Astrocyte (in vitro differentiated cells and primary cell): ENCODE results near the gene CABLES1. TPM values are rescaled to one million over a fixed set of nuclear protein-coding genes. Genes with fewer than 3 reads are reported as not detected.
"Not testable (repeated sequence)": the region's sequence is repeated elsewhere in the genome, so short reads cannot be mapped to it uniquely, and the experiment has no call there.

Source experiments
- DNase-seq: peaks from one replicate; pipeline ENCODE4 v3.0.0-alpha.2; 2010; ENCODE audit warnings: low read depth
- FAIRE-seq: peaks from 2 replicates; lab custom pipeline; 2011; peaks lifted over from hg19 to GRCh38; lab: Jason Lieb, UNC
- H2AFZ ChIP-seq: 2 replicates; pipeline ENCODE4 v1.6.0; 2012; ENCODE audit warnings: low read depth, low read length, inconsistent platforms
- H3K27ac ChIP-seq: 2 replicates; pipeline ENCODE4 v1.5.1; 2011; ENCODE audit warnings: low read depth, low read length, inconsistent platforms
- H3K27me3 ChIP-seq: 2 replicates; pipeline ENCODE4 v1.6.0; 2011; ENCODE audit warnings: low read length, inconsistent platforms; ENCODE audit not compliant: insufficient read depth
- H3K36me3 ChIP-seq: 2 replicates; pipeline ENCODE4 v1.5.1; 2011; ENCODE audit warnings: low read length, inconsistent platforms; ENCODE audit not compliant: insufficient read depth
- H3K4me1 ChIP-seq: 2 replicates; pipeline ENCODE4 v1.5.1; 2011; ENCODE audit warnings: low read length, inconsistent platforms; ENCODE audit not compliant: insufficient read depth
- H3K4me2 ChIP-seq: 2 replicates; pipeline ENCODE4 v1.6.0; 2012; ENCODE audit warnings: low read length, inconsistent platforms
- H3K4me3 ChIP-seq: 2 replicates; pipeline ENCODE4 v1.5.1; 2011; ENCODE audit warnings: low read depth, mild to moderate bottlenecking, low read length, inconsistent platforms; ENCODE audit not compliant: insufficient read depth
- H3K79me2 ChIP-seq: 2 replicates; pipeline ENCODE4 v1.6.0; 2012; ENCODE audit warnings: mild to moderate bottlenecking, low read length, inconsistent platforms; ENCODE audit not compliant: insufficient read depth
- H3K9ac ChIP-seq: 2 replicates; pipeline ENCODE4 v1.6.0; 2012; ENCODE audit warnings: mild to moderate bottlenecking, low read length, inconsistent platforms
- H3K9me3 ChIP-seq: 2 replicates; pipeline ENCODE4 v1.5.1; 2012; ENCODE audit warnings: low read depth, mild to moderate bottlenecking, low read length, inconsistent platforms; ENCODE audit not compliant: insufficient read depth
- H4K20me1 ChIP-seq: 2 replicates; pipeline ENCODE4 v1.6.0; 2012; ENCODE audit warnings: low read length, inconsistent platforms; ENCODE audit not compliant: insufficient read depth
- H3K27ac Mint-ChIP-seq: one replicate; pipeline ENCODE4 v1.8.0; 2021; ENCODE audit warnings: mild to moderate bottlenecking, mixed read lengths; ENCODE audit not compliant: unreplicated experiment
- H3K27me3 Mint-ChIP-seq: one replicate; pipeline ENCODE4 v1.8.0; 2021; ENCODE audit warnings: low read depth, mixed read lengths; ENCODE audit not compliant: unreplicated experiment
- H3K36me3 Mint-ChIP-seq: one replicate; pipeline ENCODE4 v1.8.0; 2021; ENCODE audit warnings: low read depth, mixed read lengths; ENCODE audit not compliant: unreplicated experiment
- H3K4me1 Mint-ChIP-seq: one replicate; pipeline ENCODE4 v1.8.0; 2021; ENCODE audit warnings: low read depth, mixed read lengths; ENCODE audit not compliant: unreplicated experiment
- H3K4me3 Mint-ChIP-seq: one replicate; pipeline ENCODE4 v1.8.0; 2021; ENCODE audit warnings: mild to moderate bottlenecking, moderate library complexity, mixed read lengths; ENCODE audit not compliant: unreplicated experiment
- H3K9me3 Mint-ChIP-seq: one replicate; pipeline ENCODE4 v1.8.0; 2021; ENCODE audit warnings: mild to moderate bottlenecking, mixed read lengths; ENCODE audit not compliant: unreplicated experiment
- EZH2 ChIP-seq: IDR thresholded peaks from 2 replicates; pipeline ENCODE4 v1.6.1; 2012; ENCODE audit warnings: mild to moderate bottlenecking, low read length, inconsistent platforms; ENCODE audit not compliant: insufficient read depth
- total RNA-seq: library from RNA; stranded (reverse); gene quantifications from 2 replicates; pipeline ENCODE4 v1.2.1, GENCODE V29; 2021
- TF ChIP-seq, protein P1 (sequence below): IDR thresholded peaks from 2 replicates; pipeline ENCODE4 v1.5.1; 2011; ENCODE audit warnings: low read depth, mild to moderate bottlenecking, inconsistent platforms, low read length, moderate library complexity; ENCODE audit not compliant: insufficient read depth

CABLES1 gene
- total RNA-seq, 1 donor from 2014 or later: 14.5 TPM

DNA sequence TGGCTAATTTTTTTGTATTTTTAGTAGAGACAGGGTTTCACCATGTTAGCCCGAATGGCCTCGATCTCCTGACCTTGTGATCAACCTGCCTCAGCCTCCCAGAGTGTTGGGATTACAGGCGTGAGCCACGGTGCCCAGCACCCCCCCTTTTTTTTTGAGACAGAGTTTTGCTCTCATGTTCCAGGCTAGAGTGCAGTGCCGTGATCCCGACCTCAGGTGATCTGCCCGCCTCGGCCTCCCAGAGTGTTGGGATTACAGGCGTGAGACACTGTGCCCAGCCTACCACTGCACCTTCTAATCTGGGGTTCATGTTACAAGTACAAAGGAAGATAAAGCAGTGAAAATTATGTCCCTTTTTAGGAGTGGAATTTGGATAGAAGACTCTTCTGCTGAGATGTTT is 41.5 kb upstream of the CABLES1 start:
- Mint-ChIP-seq H3K4me1 (peaks cover 8% of the 10 kb centered on the region), H3K36me3 (no peaks in the 10 kb centered on the region), H3K27me3 (peaks cover 19% of the 10 kb centered on the region), H3K27ac (no peak overlapping the region), H3K4me3 (no peak overlapping the region), H3K9me3 (peaks cover 1% of the 10 kb centered on the region)
- H3K36me3 ChIP-seq: no peaks in the 10 kb centered on the region
- DNase-seq: no peak
- H3K4me1 ChIP-seq: no peaks in the 10 kb centered on the region
- no peak overlapping the region for H3K4me2 ChIP-seq
- no peak overlapping the region for H3K27ac ChIP-seq
- FAIRE-seq: no peak
- no peak overlapping the region for H3K9ac ChIP-seq
- TF ChIP-seq EZH2: no peak
- TF ChIP-seq, protein P1, sequence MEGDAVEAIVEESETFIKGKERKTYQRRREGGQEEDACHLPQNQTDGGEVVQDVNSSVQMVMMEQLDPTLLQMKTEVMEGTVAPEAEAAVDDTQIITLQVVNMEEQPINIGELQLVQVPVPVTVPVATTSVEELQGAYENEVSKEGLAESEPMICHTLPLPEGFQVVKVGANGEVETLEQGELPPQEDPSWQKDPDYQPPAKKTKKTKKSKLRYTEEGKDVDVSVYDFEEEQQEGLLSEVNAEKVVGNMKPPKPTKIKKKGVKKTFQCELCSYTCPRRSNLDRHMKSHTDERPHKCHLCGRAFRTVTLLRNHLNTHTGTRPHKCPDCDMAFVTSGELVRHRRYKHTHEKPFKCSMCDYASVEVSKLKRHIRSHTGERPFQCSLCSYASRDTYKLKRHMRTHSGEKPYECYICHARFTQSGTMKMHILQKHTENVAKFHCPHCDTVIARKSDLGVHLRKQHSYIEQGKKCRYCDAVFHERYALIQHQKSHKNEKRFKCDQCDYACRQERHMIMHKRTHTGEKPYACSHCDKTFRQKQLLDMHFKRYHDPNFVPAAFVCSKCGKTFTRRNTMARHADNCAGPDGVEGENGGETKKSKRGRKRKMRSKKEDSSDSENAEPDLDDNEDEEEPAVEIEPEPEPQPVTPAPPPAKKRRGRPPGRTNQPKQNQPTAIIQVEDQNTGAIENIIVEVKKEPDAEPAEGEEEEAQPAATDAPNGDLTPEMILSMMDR: no peak
- no peak overlapping the region for H2AFZ ChIP-seq
- no peak overlapping the region for H3K4me3 ChIP-seq
- no peaks in the 10 kb centered on the region for H4K20me1 ChIP-seq
- H3K27me3 ChIP-seq: no peaks in the 10 kb centered on the region
- H3K79me2 ChIP-seq: no peaks in the 10 kb centered on the region
- no peaks in the 10 kb centered on the region for H3K9me3 ChIP-seq

DNA sequence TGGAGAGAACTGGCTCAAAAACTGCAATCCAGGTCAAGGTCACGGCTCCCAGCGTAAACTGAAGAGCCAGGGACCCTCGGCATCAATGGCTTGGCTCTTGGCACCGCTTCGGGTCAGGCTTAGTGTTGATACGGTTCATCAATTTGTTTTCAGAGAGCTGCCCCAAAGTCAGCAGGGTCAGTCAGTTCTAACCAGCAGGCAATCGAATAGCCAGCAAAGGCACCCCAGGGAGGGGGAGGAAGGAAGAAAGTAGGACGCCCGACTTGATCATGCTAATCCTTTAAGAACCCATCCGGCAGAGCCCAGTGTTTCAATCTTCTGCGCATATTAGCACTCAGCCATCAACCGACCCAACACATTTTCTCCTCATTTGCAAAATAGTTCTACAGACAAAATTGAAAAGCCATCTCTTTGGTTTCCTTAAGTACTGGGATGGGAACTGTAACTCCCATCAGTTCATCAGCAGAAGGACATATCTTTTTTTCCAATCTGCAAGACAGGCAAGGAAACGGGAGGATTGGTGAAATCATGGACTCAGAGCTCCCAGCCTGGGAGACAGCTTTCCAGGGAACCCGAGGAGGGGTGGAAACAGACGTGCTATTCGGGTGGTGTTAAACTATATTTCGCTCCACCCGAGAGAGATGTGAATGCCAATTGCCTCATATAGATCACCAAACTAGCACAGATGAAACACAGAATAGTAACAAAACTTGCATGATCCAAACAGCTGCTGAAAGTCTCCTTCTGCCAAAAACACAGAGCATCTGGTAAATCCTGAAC is 40.7 kb upstream of the CABLES1 start:
- no peaks in the 10 kb centered on the region for H3K36me3 Mint-ChIP-seq
- FAIRE-seq (no peak), DNase-seq (no peak)
- peaks cover 19% of the 10 kb centered on the region for H3K27me3 Mint-ChIP-seq
- Histone ChIP-seq H3K36me3 (no peaks in the 10 kb centered on the region), H3K27me3 (no peaks in the 10 kb centered on the region), H3K4me1 (no peaks in the 10 kb centered on the region), H3K9me3 (no peaks in the 10 kb centered on the region), H2AFZ (peak overlapping the region; percentile 12), H3K4me3 (no peak overlapping the region), H3K27ac (no peak overlapping the region), H3K9ac (no peak overlapping the region), H3K4me2 (no peak overlapping the region), H3K79me2 (no peaks in the 10 kb centered on the region), H4K20me1 (no peaks in the 10 kb centered on the region)
- H3K4me1 Mint-ChIP-seq: peaks cover 10% of the 10 kb centered on the region
- peaks cover 2% of the 10 kb centered on the region for H3K9me3 Mint-ChIP-seq
- TF ChIP-seq EZH2: no peak
- TF ChIP-seq, protein P1: no peak
- H3K27ac Mint-ChIP-seq: no peak overlapping the region
- no peak overlapping the region for H3K4me3 Mint-ChIP-seq

DNA sequence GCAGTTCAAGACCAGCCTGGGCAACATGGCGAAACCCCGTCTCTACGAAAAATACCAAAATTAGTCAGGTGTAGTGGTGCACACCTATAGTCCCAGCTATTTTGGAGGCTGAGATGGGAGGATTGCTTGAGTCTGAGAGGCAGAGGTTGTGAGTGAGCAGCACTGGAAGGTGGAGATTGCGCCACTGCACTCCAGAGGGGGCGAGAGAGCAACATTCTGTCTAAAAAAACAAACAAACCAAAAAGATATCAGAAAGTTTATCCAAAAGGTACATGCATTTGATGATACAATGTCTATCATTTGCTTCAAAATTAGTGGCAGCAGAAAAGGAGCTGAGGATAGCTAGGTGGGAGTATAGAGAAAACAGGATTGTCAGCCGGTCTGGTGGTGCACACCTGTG is 39.8 kb upstream of the CABLES1 start:
- DNase-seq (no peak), FAIRE-seq (no peak)
- Mint-ChIP-seq H3K9me3 (peaks cover 2% of the 10 kb centered on the region), H3K36me3 (no peaks in the 10 kb centered on the region), H3K27ac (no peak overlapping the region), H3K4me3 (no peak overlapping the region), H3K4me1 (peaks cover 7% of the 10 kb centered on the region), H3K27me3 (peaks cover 19% of the 10 kb centered on the region)
- H4K20me1 ChIP-seq: no peaks in the 10 kb centered on the region
- H3K4me1 ChIP-seq: no peaks in the 10 kb centered on the region
- no peak overlapping the region for H3K9ac ChIP-seq
- no peaks in the 10 kb centered on the region for H3K9me3 ChIP-seq
- no peak overlapping the region for H3K27ac ChIP-seq
- no peaks in the 10 kb centered on the region for H3K27me3 ChIP-seq
- H3K79me2 ChIP-seq: no peaks in the 10 kb centered on the region
- TF ChIP-seq, protein P1: no peak
- no peak for TF ChIP-seq EZH2
- no peak overlapping the region for H2AFZ ChIP-seq
- no peak overlapping the region for H3K4me2 ChIP-seq
- no peak overlapping the region for H3K4me3 ChIP-seq
- H3K36me3 ChIP-seq: no peaks in the 10 kb centered on the region

DNA sequence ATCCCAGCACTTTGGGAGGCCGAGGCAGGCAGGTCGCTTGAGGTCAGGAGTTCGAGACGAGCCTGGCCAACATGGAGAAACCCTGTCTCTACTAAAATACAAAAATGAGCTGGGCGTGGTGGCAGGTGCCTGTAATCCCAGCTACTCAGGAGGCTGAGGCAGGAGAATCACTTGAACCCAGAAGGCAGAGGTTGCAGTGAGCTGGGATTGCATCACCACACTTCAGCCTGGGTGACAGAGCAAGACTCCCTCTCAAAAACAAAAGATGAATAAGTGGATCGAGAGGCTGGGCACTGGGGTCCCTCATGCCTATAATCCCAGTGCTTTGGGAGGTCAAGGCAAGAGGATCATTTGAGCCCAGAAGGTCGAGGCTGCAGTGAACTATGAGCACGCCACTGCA is 38.3 kb upstream of the CABLES1 start:
- peaks cover 19% of the 10 kb centered on the region for H3K27me3 Mint-ChIP-seq
- not testable (repeated sequence) for H3K9me3 Mint-ChIP-seq, H3K9me3 ChIP-seq, H3K27ac Mint-ChIP-seq, H3K36me3 Mint-ChIP-seq, H3K4me1 Mint-ChIP-seq, H3K4me3 ChIP-seq, FAIRE-seq, H3K27ac ChIP-seq, H2AFZ ChIP-seq, H3K27me3 ChIP-seq, H4K20me1 ChIP-seq, H3K4me2 ChIP-seq, H3K4me3 Mint-ChIP-seq, H3K4me1 ChIP-seq, DNase-seq, H3K9ac ChIP-seq, H3K79me2 ChIP-seq, H3K36me3 ChIP-seq
